C1 segment of cervical spinal cord (tissue), 14 donors: ENCODE data around the gene ZNF236.
A peak's percentile ranks its signal among the peaks of the same experiment; 100 is the strongest.

ENCODE experiments used
- DNase-seq, 14 donors: peaks; one replicate each; lab custom pipeline; 2025; lab: John Stamatoyannopoulos, UW

The ZNF236 gene

DNA sequence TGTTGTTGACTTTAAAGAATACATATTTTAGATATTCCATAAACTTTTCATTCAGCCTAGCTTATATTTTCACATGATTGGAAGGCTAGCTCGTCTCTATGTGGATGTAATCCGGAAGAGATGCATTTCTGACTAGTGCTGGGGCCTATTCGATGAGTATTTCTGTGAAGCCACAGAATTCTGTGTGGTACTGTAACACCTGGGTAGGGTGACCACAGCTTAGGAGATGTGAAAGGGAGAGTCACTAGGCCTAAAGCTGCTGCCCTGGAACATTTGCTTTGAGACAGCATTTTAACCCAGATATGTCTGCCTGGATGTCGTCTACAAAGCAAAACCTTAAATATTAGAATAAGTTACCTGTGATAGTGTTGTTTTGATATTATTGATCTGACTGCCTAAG is 83.5 kb downstream of the ZNF236 start:
- no peak for DNase-seq

DNA sequence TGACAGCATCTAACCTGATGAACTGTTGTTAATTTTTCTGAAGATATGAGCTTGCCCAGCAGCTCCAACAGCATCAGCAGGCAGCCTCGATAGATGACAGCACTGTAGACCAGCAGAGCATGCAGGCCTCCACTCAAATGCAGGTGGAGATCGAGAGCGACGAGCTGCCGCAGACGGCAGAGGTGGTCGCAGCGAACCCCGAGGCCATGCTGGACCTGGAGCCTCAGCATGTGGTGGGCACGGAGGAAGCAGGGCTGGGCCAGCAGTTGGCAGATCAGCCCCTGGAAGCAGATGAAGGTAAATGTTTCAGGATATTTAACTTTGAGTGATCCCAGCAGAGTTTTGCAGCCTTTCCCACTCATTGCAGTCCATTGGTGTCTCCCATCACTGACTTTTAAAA is 85.9 kb downstream of the ZNF236 start:
- no peak for DNase-seq

DNA sequence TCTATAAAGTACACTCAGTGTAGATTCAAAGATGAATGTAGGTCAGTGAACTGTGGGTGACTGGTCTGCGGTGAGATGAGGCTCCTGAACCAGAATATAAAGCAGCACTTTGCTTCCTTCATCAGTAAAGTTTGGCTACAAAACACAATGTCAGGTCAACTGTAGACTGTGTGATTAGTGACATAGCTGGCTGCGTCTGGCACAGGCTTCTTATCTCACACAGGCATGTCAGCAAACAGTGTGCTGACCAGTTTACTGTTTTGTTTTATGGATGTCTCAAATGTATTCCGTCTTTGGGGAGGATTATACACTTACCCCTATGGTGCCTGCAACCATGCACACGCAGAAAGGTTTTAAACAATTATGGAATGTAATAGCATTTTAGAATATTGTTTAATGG is 87.1 kb downstream of the ZNF236 start:
- no peak for DNase-seq

DNA sequence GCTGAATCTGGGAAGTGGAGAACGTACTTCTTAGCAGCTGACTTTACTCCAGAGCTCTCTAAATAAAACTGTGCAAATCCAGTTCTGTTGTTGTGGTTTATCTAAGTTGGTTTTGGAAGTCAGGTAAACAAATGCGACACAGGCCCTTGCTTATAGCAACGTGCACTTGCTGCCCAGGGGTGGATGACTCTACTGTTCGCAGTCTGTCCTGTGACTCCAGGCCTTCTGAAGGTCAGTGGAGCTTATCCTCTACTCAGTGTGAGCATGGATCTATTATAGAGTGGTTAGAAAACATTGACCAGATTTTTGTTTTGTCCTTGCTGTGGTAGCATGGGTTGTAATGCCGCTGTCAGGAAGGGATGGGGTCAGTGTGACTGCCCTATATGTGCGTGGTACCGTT is 89.1 kb downstream of the ZNF236 start:
- DNase-seq = no peak

- DNase-seq = no peak
Observed at GRCh38 chr18:76913583-76913982, 91.2 kb downstream of the ZNF236 start.

- no peak for DNase-seq
Observed at GRCh38 chr18:76914314-76914713, 92.0 kb downstream of the ZNF236 start.

DNA sequence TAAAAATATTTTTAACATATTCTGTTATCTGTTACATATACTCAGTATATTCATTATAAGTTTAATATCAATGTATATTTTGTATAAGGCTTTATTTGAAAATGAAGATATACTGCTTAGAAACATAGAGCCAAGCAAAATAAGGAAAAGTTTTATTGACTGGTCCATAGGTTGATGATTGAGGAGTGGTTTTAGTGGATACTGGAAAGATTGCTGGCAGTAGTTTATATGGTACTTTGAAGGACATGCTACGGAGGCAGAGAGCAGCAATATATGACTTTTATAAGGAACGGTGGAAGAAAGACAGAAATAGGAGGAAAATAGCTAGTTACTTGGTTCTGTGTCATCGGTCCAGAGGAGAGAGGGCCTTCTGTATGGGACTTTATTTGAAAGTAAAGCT is 92.4 kb downstream of the ZNF236 start:
- no peak for DNase-seq

- no peak for DNase-seq
Observed at GRCh38 chr18:76915456-76915855, 93.1 kb downstream of the ZNF236 start.

DNA sequence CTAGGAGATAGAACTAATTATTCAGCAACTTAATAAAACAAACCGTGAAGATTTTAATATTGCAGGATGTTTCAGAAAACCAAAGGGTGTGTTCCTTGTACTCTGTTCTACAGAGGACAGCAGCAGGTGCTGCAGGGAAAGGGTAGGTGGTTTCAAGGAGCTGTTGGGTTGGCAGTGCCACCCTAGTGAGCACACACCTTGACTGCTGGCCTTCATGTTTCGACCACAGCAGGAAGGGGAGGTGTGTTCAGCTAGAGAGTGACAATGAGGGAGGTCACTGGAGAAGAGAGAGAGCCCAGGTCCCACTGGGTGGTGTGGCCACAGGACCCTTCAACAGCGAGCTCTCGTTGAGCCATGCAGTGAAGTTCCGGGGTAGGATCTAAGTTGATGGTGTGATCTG is 98.6 kb downstream of the ZNF236 start:
- DNase-seq = no peak

- DNase-seq = peak in 11 of 14 donors; percentile 9 to 55 (median 29)
Observed at GRCh38 chr18:76922107-76922506, 99.8 kb downstream of the ZNF236 start.

GRCh38 chr18:76923485-76924085 is 101.2 kb downstream of the ZNF236 start:
- DNase-seq = no peak

GRCh38 chr18:76925501-76925900 is 103.1 kb downstream of the ZNF236 start:
- DNase-seq = no peak

DNA sequence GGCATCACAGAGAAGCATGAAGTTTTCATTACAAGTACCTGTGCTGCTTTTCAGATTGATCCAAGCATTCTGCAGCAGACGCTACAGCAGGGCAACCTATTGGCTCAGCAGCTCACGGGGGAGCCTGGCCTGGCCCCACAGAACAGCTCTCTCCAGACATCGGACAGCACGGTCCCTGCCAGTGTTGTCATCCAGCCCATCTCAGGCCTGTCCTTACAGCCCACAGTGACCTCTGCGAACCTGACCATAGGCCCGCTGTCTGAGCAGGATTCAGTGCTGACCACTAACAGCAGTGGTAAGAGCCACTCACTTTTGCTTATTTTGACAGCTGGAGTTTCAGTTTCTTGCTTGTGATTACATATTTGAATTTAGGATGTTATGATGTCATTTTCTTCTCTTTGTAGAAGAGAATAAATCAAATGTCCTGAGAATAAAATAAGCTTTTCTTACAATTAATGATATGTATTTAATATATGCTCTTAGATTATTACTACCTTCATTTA is 104.9 kb downstream of the ZNF236 start:
- DNase-seq = no peak

- no peak for DNase-seq
Observed at GRCh38 chr18:76928179-76928868, 106.0 kb downstream of the ZNF236 start.

DNA sequence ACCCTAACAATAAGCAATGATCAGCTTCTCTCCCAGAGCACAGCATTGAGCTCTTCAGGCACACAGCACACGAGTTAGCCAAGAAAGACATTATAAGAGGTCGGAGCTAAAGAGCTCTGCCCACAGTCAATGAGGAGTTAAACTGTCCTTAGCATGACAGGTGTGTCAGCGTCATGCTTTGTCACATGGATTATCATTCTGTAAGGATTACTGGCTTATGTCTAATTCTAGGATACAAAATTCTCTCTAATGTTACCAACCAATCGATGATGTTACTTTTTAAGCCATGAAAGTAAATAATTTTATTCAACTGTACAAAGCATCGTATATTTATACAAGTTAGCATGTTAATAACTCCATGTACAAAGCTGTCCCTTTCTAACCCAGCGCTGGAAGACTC is 108.8 kb downstream of the ZNF236 start:
- no peak for DNase-seq

GRCh38 chr18:76932026-76932819 is 109.9 kb downstream of the ZNF236 start:
- peak in 3 of 14 donors; percentile 2 to 62 (median 7) for DNase-seq

DNA sequence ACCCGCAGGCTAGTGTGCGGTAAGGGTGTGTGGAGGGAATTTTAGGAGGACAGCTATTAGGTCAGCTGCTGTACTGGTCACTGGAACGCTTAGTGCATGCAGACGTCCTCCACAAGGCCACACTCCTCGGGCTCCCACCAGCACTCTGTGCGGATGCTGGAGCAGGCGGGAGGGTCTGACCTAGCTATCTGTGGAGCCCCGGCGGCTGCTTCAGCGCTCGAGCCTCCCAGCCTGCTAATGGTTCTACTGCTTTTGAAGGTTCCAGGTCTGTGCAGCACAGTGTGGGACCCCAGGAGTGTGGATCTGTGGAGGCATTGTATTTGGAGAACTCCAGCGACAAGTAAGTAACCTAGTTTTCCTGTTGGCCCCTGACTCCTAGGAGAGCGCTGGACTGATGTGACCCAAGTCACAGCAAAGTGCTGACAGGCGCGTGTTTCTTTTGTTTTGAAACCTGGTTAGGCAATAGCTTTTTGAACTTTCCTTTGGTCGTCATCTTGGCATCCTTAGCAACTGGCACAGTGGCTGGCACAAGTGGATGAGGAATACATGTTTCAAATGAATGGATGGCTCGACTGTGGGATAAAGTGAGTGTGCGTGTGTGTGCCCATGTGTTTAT is 113.5 kb downstream of the ZNF236 start:
- peak in 1 of 14 donors; percentile 12 for DNase-seq

- DNase-seq = no peak
Observed at GRCh38 chr18:76936877-76937276, 114.5 kb downstream of the ZNF236 start.

DNA sequence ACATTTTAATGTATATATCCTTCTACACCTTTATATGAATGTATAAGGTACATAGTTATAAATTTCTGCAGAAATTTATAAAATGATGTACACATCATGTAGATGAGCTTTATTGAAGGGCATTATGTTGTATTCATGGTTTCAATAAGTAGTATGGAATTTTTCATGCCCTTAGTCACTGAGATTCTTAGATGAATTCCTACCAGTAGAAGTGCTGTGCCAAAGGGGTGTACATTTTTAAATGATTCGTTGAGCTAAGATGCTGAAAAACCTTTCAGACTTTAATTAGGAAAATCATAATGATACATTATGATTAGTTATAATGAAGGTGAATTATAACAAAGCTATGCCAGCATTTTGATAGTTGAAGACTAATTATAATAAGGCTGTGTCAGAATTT is 115.2 kb downstream of the ZNF236 start:
- no peak for DNase-seq

- no peak for DNase-seq
Observed at GRCh38 chr18:76938619-76939018, 116.3 kb downstream of the ZNF236 start.

GRCh38 chr18:76941284-76941683 is 118.9 kb downstream of the ZNF236 start:
- no peak for DNase-seq
